COLO668 (cell line): Measurements from ENCODE around the gene NEK10.
"Not testable (repeated sequence)": the region's sequence is repeated elsewhere in the genome, so short reads cannot be mapped to it uniquely, and the experiment has no call there.

Experiments used
- DNase-seq: peaks from one replicate; lab custom pipeline; 2025; ENCODE audit not compliant: unreplicated experiment; lab: John Stamatoyannopoulos, UW

NEK10 gene

DNA sequence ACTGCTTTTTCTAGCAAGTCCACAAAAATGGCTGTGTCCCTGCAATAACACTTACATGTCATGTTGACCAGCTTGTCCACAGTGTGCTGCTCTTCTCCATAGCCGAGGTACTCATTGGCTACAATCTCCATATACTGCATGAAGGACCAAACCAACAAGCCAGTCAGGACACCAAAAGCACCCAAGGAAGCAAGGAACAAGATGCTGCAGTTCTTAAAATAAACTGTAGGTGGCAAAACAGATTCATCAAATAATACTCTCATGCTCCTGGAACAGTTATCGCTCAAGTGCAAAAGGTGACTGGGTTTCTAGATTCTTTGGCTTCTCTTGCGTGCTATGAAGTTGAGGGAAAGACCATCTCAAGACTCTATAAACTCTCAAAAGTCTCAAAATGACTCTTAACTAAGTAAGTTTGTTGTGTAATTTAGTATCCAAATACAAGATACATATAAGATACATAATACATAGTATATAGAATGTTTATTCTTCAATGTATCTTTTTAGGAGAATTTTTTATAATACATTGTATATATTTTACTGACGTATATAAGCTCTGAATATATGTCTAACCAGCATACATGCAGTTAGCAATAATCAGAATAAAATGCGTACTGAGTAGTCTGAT lies 57.0 kb downstream of the NEK10 start:
- DNase-seq = peak; percentile 6

DNA sequence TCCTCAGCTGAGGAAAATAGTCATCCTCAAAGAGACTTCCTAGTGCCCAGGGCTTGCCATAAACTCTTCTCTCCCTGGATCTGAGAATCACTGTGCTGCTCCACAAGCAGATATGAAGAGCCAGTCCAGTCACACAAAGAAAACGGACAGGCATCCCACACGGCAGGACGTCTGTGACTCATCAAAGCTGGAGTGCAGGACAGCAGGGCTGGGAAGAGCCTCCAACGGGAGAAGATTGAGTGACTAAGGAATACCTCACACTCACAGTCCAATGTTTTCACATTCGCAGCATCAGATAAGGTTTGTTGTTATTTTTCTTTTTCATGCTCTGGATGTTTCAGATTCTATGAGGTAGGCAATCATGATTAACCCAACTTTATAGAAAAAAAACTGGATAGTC lies 57.8 kb downstream of the NEK10 start:
- DNase-seq = peak; percentile 4

DNA sequence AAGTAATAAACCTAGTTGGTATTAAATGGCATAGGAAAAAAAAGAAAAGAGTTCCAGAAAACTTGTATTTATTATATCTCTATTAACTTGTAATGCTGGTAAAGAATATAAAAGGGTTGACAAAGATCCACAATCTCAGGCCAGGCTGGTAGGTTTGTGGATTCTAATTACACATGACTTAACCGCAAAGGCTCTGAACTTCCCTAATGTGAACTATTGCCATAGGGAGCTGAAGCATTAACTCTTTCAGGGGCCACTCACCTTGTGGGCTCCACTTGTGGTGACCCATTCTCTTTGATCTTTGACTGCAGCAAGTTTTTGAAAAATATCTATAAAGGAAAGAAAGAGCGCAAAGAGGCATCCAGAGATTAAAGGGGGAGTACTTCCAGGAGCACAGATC lies 58.5 kb downstream of the NEK10 start:
- DNase-seq = no peak

DNA sequence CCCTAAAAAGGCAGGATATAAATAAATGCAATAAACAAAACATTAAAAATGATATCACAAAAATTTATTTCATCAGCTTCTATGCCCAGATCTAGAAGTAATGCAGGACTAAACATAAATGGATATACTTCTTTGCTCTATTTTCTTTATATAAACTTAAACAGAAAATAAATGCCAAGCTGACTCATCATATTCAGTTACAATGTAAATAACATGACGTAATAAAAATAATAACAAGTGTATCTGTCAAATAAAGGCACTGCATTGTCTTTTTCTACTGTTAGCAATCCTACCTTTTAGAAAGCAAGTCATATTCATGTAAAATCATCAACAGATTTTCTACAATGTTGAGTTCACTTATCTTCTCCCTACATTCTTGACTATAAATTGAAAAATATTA lies 61.6 kb downstream of the NEK10 start:
- DNase-seq = no peak

DNA sequence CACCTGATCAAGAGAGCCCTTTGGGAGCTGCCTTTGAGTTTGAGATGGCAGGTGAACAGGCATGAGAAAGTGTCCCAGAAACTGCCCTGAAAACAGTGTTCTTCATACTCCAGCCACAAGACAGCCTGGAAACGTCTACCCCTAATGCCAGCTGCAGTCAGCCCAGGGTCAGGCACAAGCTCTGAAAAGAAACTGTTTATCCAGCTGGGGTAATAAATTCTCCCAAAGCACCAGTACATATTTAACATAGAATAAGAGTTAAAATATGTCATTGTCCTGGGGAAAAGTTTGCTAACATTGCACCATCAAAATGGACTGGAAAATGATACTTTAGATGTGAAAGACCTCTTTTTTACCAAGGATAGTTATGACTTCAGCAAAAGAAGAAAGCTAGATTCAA lies 66.3 kb downstream of the NEK10 start:
- DNase-seq = no peak

DNA sequence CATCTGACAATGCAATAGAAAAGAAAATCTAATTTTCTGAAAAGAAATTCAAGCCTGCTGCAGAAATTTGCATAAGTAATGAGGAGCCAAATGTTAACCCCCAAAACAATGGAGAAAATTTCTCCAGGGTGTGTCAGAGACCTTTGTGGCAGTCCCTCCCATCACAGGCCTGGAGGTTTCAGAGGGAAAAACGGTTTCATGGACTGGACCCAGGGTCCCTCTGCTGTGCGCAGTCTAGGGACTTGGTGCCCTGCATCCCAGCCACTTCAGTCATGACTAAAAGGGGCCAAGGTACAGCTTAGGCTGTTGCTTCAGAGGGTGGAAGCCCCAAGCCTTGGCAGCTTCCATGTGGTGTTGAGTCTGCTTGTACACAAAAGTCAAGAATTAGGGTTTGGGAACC lies 70.2 kb downstream of the NEK10 start:
- DNase-seq = not testable (repeated sequence)

DNA sequence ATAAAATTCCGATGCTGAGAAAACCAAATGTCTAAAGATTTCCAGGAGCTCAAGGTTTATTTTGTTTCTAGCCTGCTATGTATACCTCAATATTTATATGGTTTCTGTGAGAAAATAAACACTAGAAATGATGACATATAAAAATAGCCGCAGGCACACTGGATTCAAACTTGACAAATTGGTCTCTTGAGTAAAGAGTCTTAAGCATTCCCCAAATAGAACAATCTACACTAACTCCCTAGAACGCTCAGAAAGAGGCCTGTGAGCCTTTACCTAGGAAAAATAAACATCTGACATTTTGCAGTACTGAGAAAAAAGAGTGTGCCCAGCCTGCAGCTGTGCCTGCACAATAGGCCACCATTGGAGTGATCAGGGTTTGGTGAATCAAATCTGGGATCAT lies 75.2 kb downstream of the NEK10 start:
- no peak for DNase-seq

DNA sequence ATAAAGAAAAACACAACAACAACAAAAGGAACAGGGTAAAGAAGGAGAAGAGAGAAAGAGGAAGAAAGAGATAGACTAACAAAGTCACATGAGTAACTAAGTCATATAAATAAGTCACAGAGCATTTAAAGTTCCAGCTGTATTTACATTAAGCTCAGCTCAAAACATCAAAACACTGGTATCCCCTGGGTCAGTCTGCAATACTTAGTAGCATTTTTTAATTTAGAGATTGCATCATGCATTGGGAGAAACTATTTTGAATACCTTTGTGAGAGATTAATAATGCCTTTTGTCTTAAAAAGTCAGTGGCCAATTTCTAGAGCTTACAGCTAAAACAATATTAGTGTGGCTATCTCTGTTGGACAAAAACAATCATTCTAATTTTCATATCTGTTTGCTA lies 78.4 kb downstream of the NEK10 start:
- DNase-seq = no peak

DNA sequence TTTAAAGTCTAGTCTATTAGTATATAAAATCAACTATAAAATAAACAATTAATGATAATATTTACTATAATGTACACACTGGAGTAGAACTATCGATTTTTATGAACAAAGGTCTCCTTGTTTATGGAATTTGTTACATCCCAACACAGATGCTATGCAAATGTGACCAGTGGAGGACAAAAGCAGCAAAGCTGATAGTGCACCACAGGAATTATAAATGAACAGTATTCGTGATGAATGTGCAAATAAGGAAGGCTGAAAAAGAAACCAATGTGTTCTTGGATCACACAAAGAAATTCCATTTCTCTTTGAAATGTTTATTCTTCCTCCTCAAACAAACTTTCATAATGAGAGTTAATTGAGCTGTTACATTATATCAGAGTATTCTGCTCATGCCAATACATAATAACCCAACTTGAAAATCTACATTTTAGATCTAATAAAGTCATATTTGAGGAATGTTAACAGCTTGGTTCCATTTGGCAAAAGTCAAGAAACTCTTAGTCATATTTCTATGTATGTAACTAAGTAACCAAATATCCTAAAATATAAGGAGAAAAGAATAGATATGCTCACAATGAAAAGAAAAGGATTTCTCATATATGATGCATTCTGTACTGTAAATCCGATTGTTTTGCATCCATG lies 79.3 kb downstream of the NEK10 start:
- DNase-seq = no peak

DNA sequence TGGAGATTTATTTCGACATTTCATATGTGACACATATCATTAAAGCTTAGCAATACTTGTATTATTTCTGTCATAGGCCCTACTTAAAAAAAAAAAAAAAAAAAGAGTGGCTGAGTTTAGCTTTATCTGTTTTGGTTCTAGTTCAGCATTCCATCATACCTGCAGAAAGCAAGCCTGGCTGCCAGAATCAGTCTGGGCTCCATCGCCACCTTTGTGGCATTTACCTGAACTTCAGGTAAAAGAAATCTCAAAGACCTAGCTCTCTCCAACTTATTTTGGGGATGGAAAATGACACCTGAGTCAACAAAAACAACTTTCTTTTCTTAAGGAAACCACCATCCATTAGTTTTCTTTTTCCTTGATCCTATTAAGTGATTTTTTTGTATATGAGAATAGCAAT lies 82.1 kb downstream of the NEK10 start:
- DNase-seq = no peak

DNA sequence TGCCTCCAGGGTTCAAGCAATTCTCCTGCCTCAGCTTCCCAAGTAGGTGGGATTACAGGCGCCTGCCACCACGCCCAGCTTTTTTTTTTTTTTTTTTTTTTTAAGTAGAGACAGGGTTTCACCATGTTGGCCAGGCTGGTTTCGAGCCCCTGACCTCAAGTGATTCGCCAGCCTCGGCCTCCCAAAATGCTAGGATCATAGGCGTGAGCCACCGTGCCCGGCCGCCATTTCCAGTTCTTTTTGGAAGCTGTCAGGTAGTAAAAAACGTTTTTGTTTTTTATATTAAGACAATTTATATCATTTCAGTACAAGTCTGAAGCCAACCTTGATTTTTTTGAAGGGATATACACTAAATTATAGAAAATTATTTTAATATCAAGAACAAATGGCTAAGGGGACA lies 82.7 kb downstream of the NEK10 start:
- DNase-seq = not testable (repeated sequence)

DNA sequence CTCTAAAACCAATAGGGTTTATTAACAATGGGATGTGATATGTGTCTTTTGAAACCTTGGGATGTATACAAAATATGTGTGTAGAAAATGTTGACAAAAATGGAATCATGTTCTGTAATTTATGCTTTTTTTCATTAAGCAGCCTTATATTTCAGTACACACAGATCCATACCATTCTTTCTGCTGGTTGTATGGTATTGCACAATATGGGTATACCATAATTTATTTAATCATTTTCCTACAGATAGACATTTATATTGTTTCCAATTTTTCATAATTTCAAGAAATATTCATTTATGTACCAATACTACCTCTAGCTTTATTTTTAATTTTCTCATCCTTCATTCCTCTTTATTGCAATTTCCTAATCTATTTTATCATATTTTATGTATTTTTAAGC lies 83.5 kb downstream of the NEK10 start:
- no peak for DNase-seq

DNA sequence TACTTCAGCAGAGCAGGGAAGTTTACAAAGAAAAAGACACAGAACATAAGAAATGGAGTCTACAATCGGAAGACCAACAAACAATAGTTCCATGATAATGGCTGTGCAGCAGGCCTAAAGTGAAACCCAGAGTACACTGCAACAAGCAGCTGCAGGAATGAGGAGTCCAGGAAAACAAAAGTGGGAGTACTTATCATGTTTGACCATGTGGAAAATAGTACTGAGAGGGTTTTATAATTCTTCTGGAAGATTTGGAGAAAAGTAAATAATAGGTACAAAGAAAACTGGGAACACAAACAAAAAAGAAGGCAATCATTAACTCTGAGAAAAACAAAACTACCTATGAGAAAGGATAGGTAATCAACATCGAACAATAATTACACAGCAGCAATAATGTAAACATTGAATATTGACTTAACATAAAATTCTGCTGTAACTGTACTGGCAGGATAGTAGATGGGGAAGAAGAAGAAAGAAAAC lies 87.5 kb downstream of the NEK10 start:
- peak; percentile 31 for DNase-seq

DNA sequence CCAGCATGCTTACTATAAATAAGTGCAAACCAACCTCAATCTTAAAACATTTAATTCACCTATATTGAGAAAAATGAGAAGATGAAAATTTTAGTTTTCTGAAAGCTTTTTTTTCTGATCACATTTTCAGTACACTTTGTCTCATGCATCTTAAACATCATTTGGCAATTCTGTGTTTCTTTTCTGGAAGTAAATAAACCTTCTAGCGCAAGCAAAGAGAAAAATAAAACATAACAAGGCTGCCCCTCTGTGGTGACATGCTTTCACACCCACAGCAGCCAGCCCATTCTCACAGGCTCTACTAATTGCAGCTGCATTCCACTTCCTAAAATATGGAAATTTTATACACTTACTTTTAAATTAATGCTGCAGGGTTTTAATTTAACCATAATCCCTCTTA lies 90.1 kb downstream of the NEK10 start:
- DNase-seq = no peak

DNA sequence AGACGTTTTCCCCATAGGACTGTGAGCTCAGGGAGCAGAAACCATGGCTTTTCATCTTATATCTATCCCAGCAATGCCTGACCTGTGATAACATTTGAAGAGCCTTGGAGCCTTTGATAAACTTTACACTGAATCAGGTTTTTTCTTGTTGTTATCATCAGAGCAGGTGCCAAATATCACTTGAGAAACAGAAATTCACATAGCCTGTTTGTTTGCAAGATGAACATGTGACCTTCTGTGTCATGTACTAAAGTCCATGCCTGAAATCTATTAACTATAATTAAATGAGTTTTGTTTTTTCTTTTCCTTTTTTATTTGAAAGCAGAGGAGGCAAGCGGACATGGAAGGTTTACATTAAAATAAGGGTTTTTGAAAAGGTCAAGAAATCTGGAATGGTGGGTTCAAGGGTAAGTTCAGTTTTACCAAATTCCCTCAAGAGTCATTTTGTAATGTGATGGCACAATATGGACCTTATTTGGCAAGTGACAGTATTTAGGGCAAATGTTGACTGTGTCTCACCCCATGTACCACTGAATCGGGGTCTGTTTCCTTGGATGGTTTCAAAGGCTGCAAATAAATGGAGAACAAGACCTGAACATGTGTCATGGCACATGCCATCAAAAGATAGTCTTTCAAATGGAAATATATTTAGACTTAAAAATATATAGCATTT lies 90.7 kb downstream of the NEK10 start:
- DNase-seq = no peak

DNA sequence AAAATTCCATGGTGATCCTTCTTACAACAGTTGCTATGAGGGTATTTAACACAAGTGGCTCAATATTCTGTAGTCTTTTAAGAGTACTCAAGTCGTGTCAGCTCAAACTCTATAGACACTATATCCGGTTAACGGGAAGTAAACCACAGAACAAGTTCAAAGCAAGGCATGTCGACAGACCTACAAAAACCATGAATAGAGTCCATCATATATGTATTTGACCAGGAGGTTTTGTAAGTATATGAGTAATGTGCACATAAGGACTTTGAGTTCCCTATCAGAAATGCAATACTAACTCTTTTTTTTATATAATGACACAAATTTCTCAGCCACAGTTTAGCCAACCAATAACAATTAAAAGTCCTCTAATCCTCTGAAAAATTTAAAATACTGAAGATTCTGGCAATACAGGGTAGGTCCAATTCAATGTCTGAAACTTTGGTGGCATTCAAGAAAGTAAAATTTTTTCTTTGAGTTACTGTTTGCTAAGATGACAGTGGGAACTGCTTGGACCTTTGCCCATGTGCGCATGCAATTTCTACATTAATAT lies 93.7 kb downstream of the NEK10 start:
- DNase-seq = no peak

DNA sequence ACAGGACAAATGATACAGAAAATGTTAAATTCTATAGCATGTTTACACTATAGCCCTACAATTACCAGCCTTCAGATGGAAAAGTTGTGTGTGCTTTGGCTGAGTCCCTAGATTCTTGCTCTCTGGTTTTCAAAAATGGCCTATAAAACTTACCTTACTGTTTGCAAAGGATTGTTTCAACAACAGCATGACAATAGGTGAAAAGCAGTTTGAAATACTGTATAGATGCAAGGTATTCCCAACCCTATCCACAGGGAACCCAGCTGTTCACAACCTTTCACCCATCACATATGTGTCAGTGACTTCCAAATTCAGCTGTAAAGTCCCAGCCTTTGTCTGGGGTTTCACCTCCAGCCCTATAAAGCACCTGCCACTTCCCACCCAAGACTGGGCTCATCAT lies 97.3 kb downstream of the NEK10 start:
- peak; percentile 9 for DNase-seq

DNA sequence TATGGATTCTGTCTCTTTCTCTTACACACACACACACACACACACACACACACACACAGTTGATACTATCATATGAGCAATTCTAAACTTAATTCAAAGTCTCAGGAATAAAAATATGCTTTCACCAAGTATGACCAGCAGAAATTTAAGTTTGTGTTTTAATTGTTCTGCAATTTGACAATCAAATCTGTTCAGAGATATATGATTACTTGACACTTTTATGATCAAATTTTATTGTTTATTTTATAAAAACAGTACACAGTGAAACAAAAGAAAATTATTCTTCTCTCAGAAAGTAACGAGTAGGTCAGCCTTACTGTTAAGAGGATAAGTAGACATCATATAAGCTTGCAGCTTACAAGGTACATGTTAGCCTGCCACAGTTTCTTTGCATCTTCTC lies 114.3 kb downstream of the NEK10 start:
- DNase-seq = no peak

DNA sequence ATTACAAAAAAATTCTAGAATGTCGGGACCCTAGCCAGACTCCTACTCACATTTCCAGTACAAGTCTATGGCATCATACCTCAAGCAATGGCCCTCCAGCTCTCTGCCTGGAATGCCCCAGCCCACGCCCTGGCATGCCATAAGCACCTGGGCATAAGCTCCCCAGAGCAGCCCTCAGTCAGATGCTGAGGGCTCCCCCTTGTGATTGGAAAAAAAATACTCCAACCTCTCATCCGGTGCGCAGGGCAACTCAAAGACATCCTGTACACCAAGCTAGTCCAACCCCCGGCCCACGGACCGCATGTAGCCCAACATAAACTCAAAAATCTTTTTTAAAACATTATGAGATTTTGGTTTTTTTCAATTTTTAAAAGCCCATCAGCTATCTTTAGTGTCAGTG lies 115.4 kb downstream of the NEK10 start:
- peak; percentile 43 for DNase-seq

DNA sequence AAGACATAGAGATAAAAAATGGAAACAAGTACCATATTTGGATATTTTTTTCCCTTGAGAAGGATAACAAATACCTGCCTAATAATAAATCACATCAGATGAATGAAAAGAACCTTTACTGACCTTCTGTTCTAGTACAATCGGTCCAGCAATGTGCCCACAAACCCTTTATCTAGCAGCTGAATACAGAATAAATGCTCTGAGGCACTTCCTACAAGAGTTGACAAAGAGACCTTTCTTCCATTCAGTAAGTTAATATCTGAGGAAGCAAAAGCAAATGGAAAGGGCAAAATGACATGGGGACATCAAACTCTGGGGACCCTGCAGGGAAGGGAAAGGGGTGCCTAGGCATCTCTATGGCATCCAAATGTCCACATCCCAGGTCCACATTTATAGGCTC lies 115.8 kb downstream of the NEK10 start:
- DNase-seq = no peak

DNA sequence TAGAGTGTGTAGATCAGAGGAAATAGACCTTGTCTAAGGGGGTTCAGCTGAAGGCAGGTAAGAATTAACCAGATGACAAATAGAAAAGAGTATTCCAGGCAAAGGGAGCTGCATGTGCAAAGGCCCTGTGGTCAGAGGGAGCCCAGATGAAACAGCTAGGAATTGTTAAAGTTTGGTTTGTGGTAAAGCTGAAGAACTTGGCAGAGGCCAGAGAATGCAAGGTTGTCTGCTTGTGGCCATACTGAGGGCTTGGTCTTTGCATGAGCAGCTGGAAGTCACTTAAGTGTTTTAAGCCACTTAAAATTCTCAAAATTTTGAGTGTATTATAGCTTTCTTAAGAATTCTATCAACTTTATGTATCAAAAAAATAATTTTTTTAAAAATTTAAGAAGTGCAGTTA lies 116.5 kb downstream of the NEK10 start:
- DNase-seq = no peak

DNA sequence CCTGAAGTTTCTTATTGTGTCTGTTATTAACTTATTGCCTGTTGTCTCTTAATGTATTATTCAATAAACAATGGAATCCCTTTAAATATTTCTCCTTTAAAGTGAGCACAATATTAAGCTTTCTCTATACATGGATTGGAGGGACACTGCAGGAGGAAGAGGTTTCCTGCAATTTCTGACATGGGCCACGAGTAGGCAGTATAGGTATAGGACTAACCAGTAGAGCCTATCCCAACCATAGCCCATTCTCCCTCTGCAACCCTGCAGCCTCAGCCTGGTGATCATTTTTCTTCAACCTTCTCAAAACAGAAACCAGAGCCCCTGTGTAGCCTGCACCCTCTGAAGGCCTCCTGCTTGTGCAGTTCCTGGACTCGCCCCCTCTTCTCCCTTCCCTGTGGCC lies 124.8 kb downstream of the NEK10 start:
- no peak for DNase-seq
